Measurements from ENCODE around the gene ATP13A3. TPM values are rescaled to one million over a fixed set of nuclear protein-coding genes. Genes with fewer than 3 reads are reported as not detected.

The ATP13A3 gene
- total and polyA plus RNA-seq, 10 of the 15 experiments (the other 5 are each of a cell fraction or from before 2014, with no cell fraction given), result 14.0 to 108 (median 69.5) TPM

- H3K27me3 ChIP-seq (replicated peaks in 1 of 2; ENCODE audit: control insufficient read depth in 2 of 2, insufficient read depth in 2 of 2, low read length in 1 of 2), result peaks cover 8 to 14% of the 10 kb centered on the region in 2 experiments; a peak in 3 of 4 replicates
- H3K4me2 ChIP-seq (ENCODE audit: control insufficient read depth, insufficient read depth), result no peak overlapping the region
- H3K4me1 ChIP-seq (ENCODE audit: control insufficient read depth, insufficient read depth, low read length), result no peaks in the 10 kb centered on the region
- RAD21 ChIA-PET (ENCODE audit: unreplicated experiment), result no interaction called here
- no peak for DNase-seq (ENCODE audit: low read depth, low spot score)
- WGBS (ENCODE audit: insufficient coverage, insufficient replicate concordance, low lambda C conversion rate, missing lambda C conversion rate), result 34% methylated on average over 12 of the region's 12 CpGs
- H3K9ac ChIP-seq (ENCODE audit: control insufficient read depth, insufficient read depth, low read length), result no peak overlapping the region
- intact Hi-C loops (cut with micrococcal nuclease; ENCODE audit: unreplicated experiment), result no loop called here
- ATAC-seq, result no peak
- CTCF ChIA-PET, result interaction anchor here (1.1 kb wide), 1 partner anchor 38 kb away, joined by 3 read pairs; no protein-coding TSS in a partner anchor
- H3K36me3 ChIP-seq (ENCODE audit: control insufficient read depth in 2 of 2, insufficient read depth in 2 of 2, low read length in 1 of 2), result no peaks in the 10 kb centered on the region
- SMC1A ChIA-PET (ENCODE audit: uncharacterized antibody, unreplicated experiment), result no interaction called here
- H3K4me3 ChIP-seq, result no peak overlapping the region
- BruUV-seq (replicated peaks), result no TSS peak
- TF ChIP-seq RFX5 (IDR thresholded peaks at IDR 0.05; ENCODE audit: low read depth, low read length) (no peak), MLLT1 (IDR thresholded peaks at IDR 0.05) (no peak), CHD4 (IDR thresholded peaks at IDR 0.05) (no peak), NBN (IDR thresholded peaks at IDR 0.05) (no peak), NFYA (IDR thresholded peaks at IDR 0.05; ENCODE audit: borderline replicate concordance, low read depth, low read length) (no peak), BCLAF1 (IDR thresholded peaks at IDR 0.05) (no peak), KLF5 (IDR thresholded peaks at IDR 0.05; ENCODE audit: partially characterized antibody) (no peak), CBX5 (IDR thresholded peaks at IDR 0.05; ENCODE audit: low read depth) (no peak), NR2F1 (conservative IDR thresholded peaks at IDR 0.05) (no peak), BCL3 (IDR thresholded peaks at IDR 0.05; ENCODE audit: borderline replicate concordance, insufficient read depth, low read depth, low read length, poor library complexity, severe bottlenecking) (no peak)
- in situ Hi-C loops (cut with MboI), result no loop called here
- no peak overlapping the region for H3K27ac ChIP-seq (ENCODE audit: control insufficient read depth, insufficient read depth)
- no peaks in the 10 kb centered on the region for H4K20me1 ChIP-seq (ENCODE audit: control insufficient read depth, insufficient read depth)
- H3K9me3 ChIP-seq (replicated peaks; ENCODE audit: control insufficient read depth, insufficient read depth, low read length), result no peaks in the 10 kb centered on the region
- H2AFZ ChIP-seq (ENCODE audit: control insufficient read depth, low read depth, low read length), result no peak overlapping the region
- POLR2A ChIA-PET, result no interaction called here
- no peak for FAIRE-seq
- no peaks in the 10 kb centered on the region for H3K79me2 ChIP-seq (ENCODE audit: control insufficient read depth, insufficient read depth, low read length)
These were observed 120.8 kb downstream of the ATP13A3 start for GRCh38 chr3:194365978-194366490.
